Chondrocyte (in vitro differentiated cells): ENCODE results near the gene HRH2. TPM values are rescaled to one million over a fixed set of nuclear protein-coding genes. Genes with fewer than 3 reads are reported as not detected.

Experiments
- DNase-seq: peaks from one replicate; pipeline ENCODE4 v3.0.0; 2021; ENCODE audit warnings: mixed read lengths, low spot score
- H3K27ac Mint-ChIP-seq: one replicate; pipeline ENCODE4 v1.8.0; 2021; ENCODE audit warnings: mild to moderate bottlenecking, moderate library complexity, mixed read lengths; ENCODE audit not compliant: unreplicated experiment
- H3K27me3 Mint-ChIP-seq: 2 replicates; pipeline ENCODE4 v1.8.0; 2021; ENCODE audit warnings: low read depth, mixed read lengths
- H3K36me3 Mint-ChIP-seq: 2 replicates; pipeline ENCODE4 v1.8.0; 2021; ENCODE audit warnings: low read depth, mixed read lengths
- H3K4me1 Mint-ChIP-seq: 2 replicates; pipeline ENCODE4 v1.8.0; 2021; ENCODE audit warnings: low read depth, mild to moderate bottlenecking, mixed read lengths
- H3K4me3 Mint-ChIP-seq: one replicate; pipeline ENCODE4 v1.8.0; 2021; ENCODE audit warnings: mild to moderate bottlenecking, moderate library complexity, mixed read lengths; ENCODE audit not compliant: unreplicated experiment
- H3K9me3 Mint-ChIP-seq: 2 replicates; pipeline ENCODE4 v1.8.0; 2021; ENCODE audit warnings: low read depth, mixed read lengths
- CTCF ChIP-seq: fragments of 200-600 bp; sonication (generic); IDR thresholded peaks from 2 replicates; pipeline ENCODE4 v1.5.0; 2021; ENCODE audit warnings: antibody characterized with exemption, mild to moderate bottlenecking, moderate library complexity
- total RNA-seq: library from RNA; stranded (reverse); gene quantifications from 3 replicates; pipeline ENCODE4 v1.2.1, GENCODE V29; 2021

The HRH2 gene
- total RNA-seq, 1 donor from 2014 or later = 0.30 TPM

GRCh38 chr5:175683231-175683630 is 25.4 kb downstream of the HRH2 start:
- Mint-ChIP-seq H3K27ac (no peak overlapping the region), H3K27me3 (peaks cover 13% of the 10 kb centered on the region), H3K4me3 (no peak overlapping the region), H3K4me1 (no peaks in the 10 kb centered on the region), H3K9me3 (peaks cover 4% of the 10 kb centered on the region), H3K36me3 (no peaks in the 10 kb centered on the region)
- DNase-seq = peak; percentile 53
- no peak for TF ChIP-seq CTCF

GRCh38 chr5:175683921-175684320 is 26.1 kb downstream of the HRH2 start:
- TF ChIP-seq CTCF = no peak
- H3K9me3 Mint-ChIP-seq = peaks cover 4% of the 10 kb centered on the region
- peak; percentile 61 for DNase-seq

GRCh38 chr5:175684931-175685330 is 27.1 kb downstream of the HRH2 start:
- no peak for TF ChIP-seq CTCF
- no peaks in the 10 kb centered on the region for H3K36me3 Mint-ChIP-seq
- peak; percentile 17 for DNase-seq
- H3K4me3 Mint-ChIP-seq = no peak overlapping the region
- H3K9me3 Mint-ChIP-seq = peaks cover 4% of the 10 kb centered on the region
- H3K27ac Mint-ChIP-seq = no peak overlapping the region
- H3K27me3 Mint-ChIP-seq = peaks cover 12% of the 10 kb centered on the region
- no peaks in the 10 kb centered on the region for H3K4me1 Mint-ChIP-seq

More at GRCh38 chr5:175683921-175684320, 26.1 kb downstream of the HRH2 start:
- no peaks in the 10 kb centered on the region for H3K36me3 Mint-ChIP-seq
- H3K27me3 Mint-ChIP-seq = peaks cover 13% of the 10 kb centered on the region
- H3K27ac Mint-ChIP-seq = no peak overlapping the region
- H3K4me3 Mint-ChIP-seq = no peak overlapping the region
- no peaks in the 10 kb centered on the region for H3K4me1 Mint-ChIP-seq

- no peaks in the 10 kb centered on the region for H3K36me3 Mint-ChIP-seq
- TF ChIP-seq CTCF = no peak
- peaks cover 12% of the 10 kb centered on the region for H3K27me3 Mint-ChIP-seq
- no peak overlapping the region for H3K4me3 Mint-ChIP-seq
- H3K9me3 Mint-ChIP-seq = peaks cover 4% of the 10 kb centered on the region
- DNase-seq = peak; percentile 41
- H3K27ac Mint-ChIP-seq = no peak overlapping the region
- H3K4me1 Mint-ChIP-seq = no peaks in the 10 kb centered on the region
Observed at GRCh38 chr5:175685701-175686350, 28.0 kb downstream of the HRH2 start.

- Mint-ChIP-seq H3K9me3 (peaks cover 4% of the 10 kb centered on the region), H3K36me3 (no peaks in the 10 kb centered on the region), H3K27ac (no peak overlapping the region), H3K27me3 (peaks cover 14% of the 10 kb centered on the region), H3K4me1 (no peaks in the 10 kb centered on the region), H3K4me3 (no peak overlapping the region)
- peak; percentile 42 for DNase-seq
- TF ChIP-seq CTCF = no peak
Observed at GRCh38 chr5:175686396-175686795, 28.5 kb downstream of the HRH2 start.
